Right lung (tissue), 5 donors: Measurements from ENCODE around the gene PON1. TPM values are rescaled to one million over a fixed set of nuclear protein-coding genes. Genes with fewer than 3 reads are reported as not detected.

Source experiments
- DNase-seq, 2 donors: peaks; one replicate each; pipeline ENCODE4 v3.0.0-alpha.2; 2013
- polyA plus RNA-seq, 5 donors: library from polyadenylated mRNA; unstranded; fragments of 120-200 nt; gene quantifications; one replicate each; pipeline versions ENCODE4 v1.2.1 to v1.2.3, GENCODE V29; 2013; ENCODE audit warnings: inconsistent platforms in 1 of 5, low replicate concordance in 1 of 5; ENCODE audit not compliant: insufficient read length in 5 of 5, insufficient read depth in 1 of 5

The PON1 gene
- polyA plus RNA-seq, 5 donors: 0.45 to 1.2 (median 0.62) TPM

DNA sequence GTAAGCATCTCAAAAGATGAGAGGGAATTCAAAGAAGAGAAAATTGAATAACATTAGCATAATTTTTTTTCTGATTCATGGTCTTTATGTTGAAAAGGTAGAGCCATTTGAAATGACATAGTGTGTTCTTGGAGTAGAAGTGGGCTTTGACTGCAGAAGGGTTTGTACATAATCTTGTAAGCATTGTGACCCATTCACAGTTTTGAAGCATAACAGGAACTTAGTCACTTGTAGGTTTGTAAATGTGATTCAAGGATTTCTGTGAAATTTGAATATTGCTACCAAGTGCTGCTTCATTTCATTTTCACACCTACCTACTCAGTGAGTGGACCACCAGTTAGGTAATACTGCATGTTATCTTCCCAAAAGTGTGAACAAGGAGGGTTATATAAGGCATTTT lies 68.6 kb downstream of the PON1 start:
- DNase-seq: no peak

DNA sequence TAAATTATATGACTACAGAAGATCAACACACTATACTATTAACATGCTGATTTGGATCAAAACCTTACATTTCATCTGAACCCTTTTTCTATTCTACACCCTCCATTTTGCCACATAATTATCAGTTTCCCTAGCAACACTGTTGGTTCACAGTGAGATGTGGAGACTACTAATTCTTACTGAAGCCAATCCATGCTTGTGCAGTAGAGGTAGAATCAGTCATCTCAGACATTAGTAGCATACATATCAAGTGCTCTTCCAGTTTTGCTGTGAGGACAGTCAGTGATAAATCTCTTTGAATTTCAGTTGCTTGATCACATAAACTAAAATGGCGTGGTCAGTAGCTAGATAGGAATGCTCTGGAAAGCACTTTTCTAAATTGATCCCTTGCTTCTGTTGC lies 70.3 kb downstream of the PON1 start:
- DNase-seq: no peak

GRCh38 chr7:95251966-95252365 lies 72.4 kb downstream of the PON1 start:
- no peak for DNase-seq

DNA sequence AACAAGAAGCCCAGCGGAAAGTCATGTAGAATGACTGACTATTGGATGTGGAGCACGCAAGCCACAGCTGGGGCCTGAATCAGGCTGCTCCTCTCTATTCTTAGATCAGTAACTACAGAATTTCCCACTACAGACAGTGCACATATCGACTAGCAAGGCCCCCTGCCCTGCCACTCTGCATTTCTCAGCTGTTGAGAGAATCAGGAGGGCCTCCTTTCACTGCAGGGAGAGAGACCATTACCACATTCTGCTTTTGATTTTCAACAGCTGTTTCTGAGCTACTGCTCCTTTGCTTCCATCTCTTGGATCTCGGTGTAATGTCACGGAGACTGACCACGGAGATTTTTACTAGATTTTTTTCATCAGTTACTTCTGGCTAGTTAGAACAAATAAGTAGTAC lies 73.8 kb downstream of the PON1 start:
- DNase-seq: no peak

Other genes starting within 250 kb of the PON1 start
- 10 to 100 TPM; 11.9 to 19.9 (median 13.3) TPM for gene PON3, start 71.8 kb upstream of the PON1 start, polyA plus RNA-seq
- gene PON2, start 110.5 kb upstream of the PON1 start, polyA plus RNA-seq: 100 to 1,000 TPM; 221 to 436 (median 330) TPM
- gene ASB4, start 161.4 kb upstream of the PON1 start, polyA plus RNA-seq: 1 to 10 TPM in 3 of 5 donors, under 1 TPM in 2; 0.52 to 1.7 (median 1.3) TPM